Body of pancreas (tissue), 4 donors: ENCODE measurements around the gene NCAM1. TPM values are rescaled to one million over a fixed set of nuclear protein-coding genes. Genes with fewer than 3 reads are reported as not detected.

Experiments
- ATAC-seq: fragments of 150-250 bp; one replicate; pipeline ENCODE4 v1.9.1; 2016
- DNase-seq, 4 donors: peaks; one replicate each; pipeline ENCODE4 v3.0.0-alpha.2; 2019
- H3K27ac ChIP-seq, 4 donors: fragments of 200-600 bp; sonication (generic); 1 replicate in 3 of 4; 2 replicates in 1 of 4; pipeline versions ENCODE4 v1.5.1 to v1.6.1; 2016 to 2019; ENCODE audit warnings: mild to moderate bottlenecking in 1 of 4, mixed read lengths in 1 of 4, moderate library complexity in 1 of 4
- H3K27me3 ChIP-seq, 2 donors: fragments of 200-600 bp; sonication (generic); one replicate each; pipeline ENCODE4 v1.6.0; 2016; ENCODE audit warnings: mild to moderate bottlenecking in 1 of 2
- H3K36me3 ChIP-seq, 2 donors: fragments of 200-600 bp; sonication (generic); replicated peaks in 1 of 2; 2 replicates each; pipeline ENCODE4 v1.5.1; 2016; ENCODE audit warnings: low read depth in 2 of 2; ENCODE audit not compliant: insufficient read depth in 1 of 2
- H3K4me1 ChIP-seq: fragments of 200-600 bp; sonication (generic); one replicate; pipeline ENCODE4 v1.6.0; 2016
- H3K4me3 ChIP-seq, 2 donors: fragments of 200-600 bp; sonication (generic); 1 replicate in 1 of 2; 2 replicates in 1 of 2; pipeline ENCODE4 v1.5.1; 2016 to 2019
- H3K9me3 ChIP-seq, 3 donors: fragments of 200-600 bp; sonication (generic); 1 replicate in 2 of 3; 2 replicates in 1 of 3; pipeline ENCODE4 v1.5.1; 2016
- CTCF ChIP-seq, 7 experiments: fragments of 450-650 bp in 4 of 7; fragments of 200-600 bp in 3 of 7; sonication (generic) in 3 of 7; IDR thresholded peaks; one replicate each; pipeline ENCODE4 v1.5.1; 2016 to 2019; ENCODE audit warnings: antibody characterized with exemption in 7 of 7
- POLR2A ChIP-seq, 3 donors: fragments of 450-650 bp; IDR thresholded peaks; one replicate each; pipeline ENCODE4 v1.6.1; 2016; ENCODE audit warnings: antibody characterized with exemption in 3 of 3, mild to moderate bottlenecking in 2 of 3
- WGBS, 2 donors: methylation state at CpG; one replicate each; pipeline ENCODE4 v1.1.5; 2017; 5-methylcytosine and 5-hydroxymethylcytosine counted together
- intact Hi-C: fragments of 100-400 bp; cut with DNase I; formaldehyde crosslinking; loops from one replicate; pipeline ENCODE4 v1.15.1; 2023
- total RNA-seq, 2 donors: library from RNA; depleted of rRNA; stranded (reverse); fragments of >200 nt; gene quantifications; one replicate each; pipeline ENCODE4 v1.1.0, GENCODE V29; 2016

NCAM1 gene
- total RNA-seq, 2 donors from 2014 or later, result 10.1 to 26.0 TPM

GRCh38 chr11:113167599-113167998 is 206.4 kb downstream of the NCAM1 start:
- TF ChIP-seq CTCF (IDR thresholded peaks at IDR 0.05) (no peak), POLR2A (IDR thresholded peaks at IDR 0.05) (no peak)
- ATAC-seq (no peak), DNase-seq (peak in 1 of 4 donors; percentile 20)
- WGBS, 2 donors, result 52 to 67% methylated on average over 6 of the region's 6 CpGs
- H3K27ac ChIP-seq, result no peak overlapping the region
- H3K36me3 ChIP-seq, result no peaks in the 10 kb centered on the region
- no peaks in the 10 kb centered on the region for H3K9me3 ChIP-seq
- H3K4me1 ChIP-seq, result no peaks in the 10 kb centered on the region
- H3K27me3 ChIP-seq, result no peaks in the 10 kb centered on the region
- no peak overlapping the region for H3K4me3 ChIP-seq
- intact Hi-C loops, result loop anchor here (10.0 kb wide), 1 partner anchor 47 kb away; no protein-coding TSS in a partner anchor

GRCh38 chr11:113168354-113169342 is 207.4 kb downstream of the NCAM1 start:
- intact Hi-C loops, result loop anchor here (10.0 kb wide), 1 partner anchor 46 kb away; no protein-coding TSS in a partner anchor
- no peak for DNase-seq
- no peaks in the 10 kb centered on the region for H3K9me3 ChIP-seq
- H3K4me1 ChIP-seq, result no peaks in the 10 kb centered on the region
- no peaks in the 10 kb centered on the region for H3K27me3 ChIP-seq
- TF ChIP-seq CTCF (IDR thresholded peaks at IDR 0.05) (no peak), POLR2A (IDR thresholded peaks at IDR 0.05) (no peak)
- no peaks in the 10 kb centered on the region for H3K36me3 ChIP-seq
- H3K4me3 ChIP-seq, result no peak overlapping the region
- no peak for ATAC-seq
- no peak overlapping the region for H3K27ac ChIP-seq
- WGBS, 2 donors, result 50 to 54% methylated on average over 13 of the region's 13 CpGs

- H3K36me3 ChIP-seq, result no peaks in the 10 kb centered on the region
- no peaks in the 10 kb centered on the region for H3K27me3 ChIP-seq
- ATAC-seq (no peak), DNase-seq (no peak)
- WGBS, 2 donors, result 67 to 77% methylated on average over 6 of the region's 6 CpGs
- TF ChIP-seq CTCF (IDR thresholded peaks at IDR 0.05) (no peak), POLR2A (IDR thresholded peaks at IDR 0.05) (no peak)
- no peaks in the 10 kb centered on the region for H3K9me3 ChIP-seq
- H3K27ac ChIP-seq, result no peak overlapping the region
- intact Hi-C loops, result loop anchor here (10.0 kb wide), 1 partner anchor 62 kb away; no protein-coding TSS in a partner anchor
- no peaks in the 10 kb centered on the region for H3K4me1 ChIP-seq
- H3K4me3 ChIP-seq, result no peak overlapping the region
Observed at GRCh38 chr11:113172382-113172951, 211.2 kb downstream of the NCAM1 start.

- H3K27ac ChIP-seq, result no peak overlapping the region
- TF ChIP-seq CTCF (IDR thresholded peaks at IDR 0.05), result no peak
- TF ChIP-seq POLR2A (IDR thresholded peaks at IDR 0.05), result no peak
- no peak overlapping the region for H3K4me3 ChIP-seq
- intact Hi-C loops, result loop anchor here (10.0 kb wide), 1 partner anchor 62 kb away; no protein-coding TSS in a partner anchor
- no peaks in the 10 kb centered on the region for H3K9me3 ChIP-seq
- DNase-seq, result no peak
- no peaks in the 10 kb centered on the region for H3K4me1 ChIP-seq
- WGBS, 2 donors, result 84 to 86% methylated on average over 4 of the region's 4 CpGs
- no peaks in the 10 kb centered on the region for H3K27me3 ChIP-seq
- no peak for ATAC-seq
- H3K36me3 ChIP-seq, result no peaks in the 10 kb centered on the region
Observed at GRCh38 chr11:113173126-113173525, 211.9 kb downstream of the NCAM1 start.
